GM19238 (cell line): Measurements from ENCODE around the gene CTDSP1.

Experiments used
- DNase-seq: peaks from one replicate; pipeline ENCODE4 v3.0.0; 2011; ENCODE audit warnings: low spot score; ENCODE audit not compliant: insufficient read length

The CTDSP1 gene

GRCh38 chr2:218398437-218399390 lies 954 bp upstream of the CTDSP1 start:
- DNase-seq, result peak; percentile 67

DNA sequence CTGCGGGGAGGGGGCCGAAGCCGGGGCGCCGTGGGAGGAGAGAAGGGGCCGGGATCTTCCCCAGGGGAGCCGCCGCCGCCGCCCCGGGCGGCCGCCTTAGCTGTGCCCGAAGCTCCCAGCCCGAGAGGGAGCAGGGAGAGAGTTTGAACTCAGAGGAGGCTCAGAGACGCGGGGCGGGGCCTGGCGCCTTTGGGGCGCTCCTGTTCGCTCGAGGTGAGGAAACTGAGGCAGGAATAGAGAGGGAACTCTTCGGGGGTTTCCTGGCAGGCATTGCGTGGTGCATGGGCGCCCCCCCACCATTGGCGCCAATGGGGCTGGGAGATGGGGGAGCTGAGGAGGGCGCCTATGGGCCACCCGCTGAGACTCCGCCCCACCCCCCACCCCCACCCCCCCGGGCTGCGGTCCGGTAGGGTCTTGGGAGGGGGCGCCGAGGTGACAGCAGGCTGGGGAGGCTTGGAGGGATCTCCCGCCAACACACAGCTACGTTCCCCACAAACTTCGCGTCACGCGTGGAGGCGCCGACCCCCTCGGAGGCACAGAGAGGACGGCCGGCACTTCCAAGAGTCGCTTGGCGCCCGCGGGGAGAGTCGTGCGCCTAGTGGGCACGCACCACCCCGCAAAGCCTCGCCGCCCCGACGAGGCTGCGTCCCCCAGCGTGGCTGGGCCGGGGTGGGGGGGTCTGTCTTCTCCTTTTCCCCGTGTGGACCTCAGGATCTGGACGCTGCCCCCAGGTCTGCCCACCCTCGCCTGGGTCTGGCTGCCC lies 680 bp downstream of the CTDSP1 start:
- DNase-seq, result no peak

DNA sequence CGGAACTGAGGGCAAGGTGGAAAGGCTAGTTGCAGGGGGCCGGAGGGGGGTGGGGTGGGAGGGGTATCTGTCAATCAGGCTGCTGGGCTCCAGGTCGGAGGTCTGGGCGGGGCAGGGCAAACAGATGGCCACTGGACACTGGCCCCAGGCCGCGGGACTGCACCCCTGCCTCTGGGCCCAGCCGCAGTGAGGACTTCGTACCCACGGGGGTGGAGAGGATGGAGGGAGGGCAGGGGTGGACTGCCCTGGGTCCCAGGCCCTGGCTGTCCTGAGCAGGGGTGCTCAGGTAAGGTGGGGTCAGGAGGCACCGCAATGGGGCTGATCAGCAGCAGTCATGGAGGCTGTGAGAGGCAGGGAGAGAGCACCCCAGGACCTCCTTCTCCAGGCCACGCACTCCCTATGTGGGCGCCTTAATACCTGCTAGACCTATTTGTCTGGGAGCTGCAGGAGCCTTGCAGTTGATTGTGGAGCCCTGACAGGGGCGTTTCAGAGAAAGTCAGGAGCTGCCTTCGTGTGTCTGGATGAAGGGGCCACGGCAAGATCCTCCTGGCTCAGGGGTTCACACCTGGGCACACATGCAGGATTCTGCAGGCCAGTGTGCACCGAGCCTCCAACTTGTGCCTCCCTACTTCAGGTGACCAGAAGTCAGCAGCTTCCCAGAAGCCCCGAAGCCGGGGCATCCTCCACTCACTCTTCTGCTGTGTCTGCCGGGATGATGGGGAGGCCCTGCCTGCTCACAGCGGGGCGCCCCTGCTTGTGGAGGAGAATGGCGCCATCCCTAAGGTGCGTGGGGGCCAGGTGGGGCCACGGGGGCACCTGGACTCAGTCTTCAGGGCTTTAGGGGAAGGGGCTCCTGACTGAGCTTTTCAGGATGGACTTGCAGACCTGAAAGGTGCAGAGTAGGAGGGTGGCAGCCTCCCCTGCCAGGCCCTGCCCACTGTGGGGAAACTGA lies 1.5 kb downstream of the CTDSP1 start:
- DNase-seq, result no peak

DNA sequence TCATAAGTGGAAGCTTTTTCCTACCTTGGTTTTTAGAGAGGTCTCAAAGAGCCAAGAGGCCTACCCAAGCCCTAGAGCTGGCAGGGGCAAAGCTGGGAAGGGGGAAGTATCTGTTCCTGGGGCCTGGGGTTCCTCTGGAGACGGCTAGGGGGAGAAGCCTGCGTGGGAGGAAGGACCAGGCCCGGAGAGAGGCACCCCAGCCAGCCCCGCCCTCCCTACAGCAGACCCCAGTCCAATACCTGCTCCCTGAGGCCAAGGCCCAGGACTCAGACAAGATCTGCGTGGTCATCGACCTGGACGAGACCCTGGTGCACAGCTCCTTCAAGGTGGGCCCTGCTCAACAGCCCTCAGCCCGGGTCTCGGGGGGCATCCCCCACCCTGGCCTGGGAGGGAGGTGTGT lies 2.2 kb downstream of the CTDSP1 start:
- no peak for DNase-seq

GRCh38 chr2:218402491-218402901 lies 2.8 kb downstream of the CTDSP1 start:
- no peak for DNase-seq

DNA sequence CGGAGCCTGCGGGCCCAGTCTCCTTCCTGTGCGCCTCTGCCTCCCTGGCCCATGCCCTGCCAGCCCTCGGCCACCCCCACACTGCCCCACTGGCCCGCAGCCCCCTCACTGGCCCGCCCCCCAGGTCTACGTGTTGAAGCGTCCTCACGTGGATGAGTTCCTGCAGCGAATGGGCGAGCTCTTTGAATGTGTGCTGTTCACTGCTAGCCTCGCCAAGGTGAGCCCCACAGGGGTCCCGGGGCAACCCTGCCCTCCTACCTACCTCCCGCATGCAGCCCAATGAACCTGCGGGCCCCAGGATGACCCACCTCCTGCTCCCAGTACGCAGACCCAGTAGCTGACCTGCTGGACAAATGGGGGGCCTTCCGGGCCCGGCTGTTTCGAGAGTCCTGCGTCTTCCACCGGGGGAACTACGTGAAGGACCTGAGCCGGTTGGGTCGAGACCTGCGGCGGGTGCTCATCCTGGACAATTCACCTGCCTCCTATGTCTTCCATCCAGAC lies 3.3 kb downstream of the CTDSP1 start:
- no peak for DNase-seq

DNA sequence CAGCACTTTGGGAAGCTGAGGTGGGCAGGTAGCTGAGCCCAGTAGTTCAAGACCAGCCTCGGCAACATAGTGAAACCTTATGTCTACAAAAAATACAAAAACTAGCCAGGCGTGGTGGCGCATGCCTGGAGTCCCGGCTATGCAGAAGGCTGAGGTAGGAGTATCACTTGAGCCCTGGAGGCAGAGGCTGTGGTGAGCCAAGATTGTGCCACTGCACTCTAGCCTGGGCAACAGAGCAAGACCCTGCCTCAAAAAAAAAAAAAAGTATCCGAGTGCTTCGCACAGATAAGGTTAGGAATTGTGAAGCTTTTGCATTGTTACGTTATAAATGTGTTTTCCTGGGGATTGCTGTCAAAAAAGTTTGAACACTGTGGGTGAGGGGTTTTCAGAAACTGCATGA lies 4.1 kb downstream of the CTDSP1 start:
- DNase-seq, result no peak

- no peak for DNase-seq
Observed at GRCh38 chr2:218404351-218405085, 4.8 kb downstream of the CTDSP1 start.

GRCh38 chr2:218405086-218405745 lies 5.5 kb downstream of the CTDSP1 start:
- DNase-seq, result no peak

DNA sequence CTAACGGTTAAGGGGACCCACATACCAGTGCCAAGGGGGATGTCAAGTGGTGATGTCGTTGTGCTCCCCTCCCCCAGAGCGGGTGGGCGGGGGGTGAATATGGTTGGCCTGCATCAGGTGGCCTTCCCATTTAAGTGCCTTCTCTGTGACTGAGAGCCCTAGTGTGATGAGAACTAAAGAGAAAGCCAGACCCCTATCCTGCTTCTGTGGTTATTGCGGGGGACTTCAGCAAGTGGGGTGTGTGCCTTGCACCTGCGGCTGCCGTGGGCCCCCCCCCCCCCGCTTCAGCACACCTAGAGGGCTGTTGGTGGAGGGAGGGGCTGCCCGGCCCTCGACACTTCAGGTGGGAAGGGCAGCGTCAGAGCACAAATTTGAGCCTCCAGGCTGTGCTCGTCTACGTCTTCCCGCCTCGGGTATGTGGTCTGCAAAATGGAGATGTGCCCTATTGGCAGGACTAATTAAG lies 6.1 kb downstream of the CTDSP1 start:
- DNase-seq, result no peak

GRCh38 chr2:218406209-218406948 lies 6.7 kb downstream of the CTDSP1 start:
- DNase-seq, result peak; percentile 96

GRCh38 chr2:218406949-218407618 lies 7.4 kb downstream of the CTDSP1 start:
- DNase-seq, result no peak

- no peak for DNase-seq
Observed at GRCh38 chr2:218407717-218408116, 8.0 kb downstream of the CTDSP1 start.

- no peak for DNase-seq
Observed at GRCh38 chr2:218418321-218418716, 18.7 kb downstream of the CTDSP1 start.

- DNase-seq, result no peak
Observed at GRCh38 chr2:218418717-218419458, 19.2 kb downstream of the CTDSP1 start, which contains the start of gene VIL1. VIL1 (plus strand) TSS chr2:218419123; CDS start chr2:218423779, 4,656 bp downstream.

DNA sequence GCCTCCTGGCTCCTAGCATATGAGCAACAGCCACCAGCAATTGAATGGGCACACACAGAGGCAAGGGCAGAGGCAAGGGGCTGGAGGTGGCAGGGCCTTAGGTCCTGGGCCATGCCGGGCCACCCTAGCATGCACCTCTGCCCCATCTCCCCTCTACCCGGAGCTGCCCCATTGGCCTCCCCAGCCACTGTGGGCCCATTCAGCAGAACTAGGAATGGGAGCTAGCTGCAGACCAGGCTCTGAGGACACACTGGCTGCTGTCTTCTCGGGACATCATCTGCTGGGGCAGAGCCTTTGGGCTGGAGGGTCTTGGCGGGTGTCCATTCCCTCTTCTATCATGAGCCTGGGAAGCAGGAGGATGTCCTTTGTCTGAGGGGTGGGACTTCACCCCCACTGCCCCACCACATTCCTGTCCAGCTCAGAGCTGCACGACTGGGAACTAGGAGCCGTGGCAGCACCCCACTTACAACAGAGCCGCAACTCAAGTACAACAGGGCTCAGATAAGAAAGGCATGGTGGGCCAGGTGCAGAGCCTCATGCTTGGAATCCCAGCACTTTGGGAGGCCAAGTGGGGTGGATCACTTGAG lies 20.1 kb downstream of the CTDSP1 start:
- DNase-seq, result no peak

GRCh38 chr2:218421027-218421426 lies 21.4 kb downstream of the CTDSP1 start:
- no peak for DNase-seq
